ENCODE measurements around the gene CAPN1. TPM values are rescaled to one million over a fixed set of nuclear protein-coding genes. Genes with fewer than 3 reads are reported as not detected.

The CAPN1 gene
- total RNA-seq, 2 experiments from 2014 or later = 89.9 to 111 TPM

DNA sequence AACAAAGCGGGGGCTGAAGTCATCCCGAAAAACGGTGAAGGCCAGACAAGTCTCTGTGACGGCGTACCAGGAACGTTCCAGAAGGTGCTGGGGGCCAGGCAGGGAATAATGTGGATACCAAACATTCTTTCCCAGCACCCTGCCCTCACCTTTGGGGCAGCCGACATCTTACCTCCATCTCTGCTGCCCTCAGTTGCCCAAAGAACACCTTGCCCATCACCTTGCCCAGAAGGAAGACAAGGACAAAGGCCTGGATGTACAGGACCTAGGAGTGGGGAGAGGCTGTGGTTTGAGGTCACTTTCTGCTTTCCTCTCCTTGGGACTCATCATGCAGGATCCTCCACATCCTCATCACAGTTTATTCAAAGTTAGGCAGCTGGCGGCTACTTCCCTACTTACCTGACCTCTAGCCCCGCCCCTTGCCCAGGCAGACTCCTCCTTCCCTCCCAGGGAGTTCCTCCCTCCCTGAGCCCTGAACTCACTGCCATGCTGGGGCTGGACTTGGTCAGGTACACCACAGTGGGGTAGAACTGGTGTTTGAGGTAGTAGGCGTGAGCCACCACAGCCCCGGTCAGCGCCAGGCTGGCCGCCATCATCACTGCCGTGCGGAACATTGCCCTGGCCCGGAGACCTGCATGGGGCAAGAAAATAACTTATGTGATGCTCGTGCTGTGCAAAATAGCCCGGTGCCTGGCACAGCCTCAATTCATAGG is 48.6 kb upstream of the CAPN1 start:
- Histone ChIP-seq H3K79me2 (ENCODE audit: insufficient read depth, low read depth, low read length) (peaks cover 56% of the 10 kb centered on the region), H3K4me2 (ENCODE audit: low read length) (peak overlapping the region; percentile 99), H3K9me2 (ENCODE audit: insufficient read depth, low read length) (no peaks in the 10 kb centered on the region), H2AFZ (ENCODE audit: low read length) (no peak overlapping the region), H3K4me1 (ENCODE audit: insufficient read depth, low read length, poor library complexity, severe bottlenecking) (peaks cover 55% of the 10 kb centered on the region), H4K20me1 (ENCODE audit: insufficient read depth, low read length) (no peaks in the 10 kb centered on the region), H3K4me3 (ENCODE audit: low read depth, low read length, poor library complexity, severe bottlenecking) (peak overlapping the region; percentile 98), H3K36me3 (ENCODE audit: insufficient read depth, low read length) (peaks cover 58% of the 10 kb centered on the region), H3K27ac (ENCODE audit: low read depth, low read length, poor library complexity, severe bottlenecking) (peak overlapping the region; percentile 98), H3K9me3 (ENCODE audit: low read length) (no peaks in the 10 kb centered on the region)
- TSS peak; percentile 95 for BruUV-seq (replicated peaks)
- TF ChIP-seq, protein P1, sequence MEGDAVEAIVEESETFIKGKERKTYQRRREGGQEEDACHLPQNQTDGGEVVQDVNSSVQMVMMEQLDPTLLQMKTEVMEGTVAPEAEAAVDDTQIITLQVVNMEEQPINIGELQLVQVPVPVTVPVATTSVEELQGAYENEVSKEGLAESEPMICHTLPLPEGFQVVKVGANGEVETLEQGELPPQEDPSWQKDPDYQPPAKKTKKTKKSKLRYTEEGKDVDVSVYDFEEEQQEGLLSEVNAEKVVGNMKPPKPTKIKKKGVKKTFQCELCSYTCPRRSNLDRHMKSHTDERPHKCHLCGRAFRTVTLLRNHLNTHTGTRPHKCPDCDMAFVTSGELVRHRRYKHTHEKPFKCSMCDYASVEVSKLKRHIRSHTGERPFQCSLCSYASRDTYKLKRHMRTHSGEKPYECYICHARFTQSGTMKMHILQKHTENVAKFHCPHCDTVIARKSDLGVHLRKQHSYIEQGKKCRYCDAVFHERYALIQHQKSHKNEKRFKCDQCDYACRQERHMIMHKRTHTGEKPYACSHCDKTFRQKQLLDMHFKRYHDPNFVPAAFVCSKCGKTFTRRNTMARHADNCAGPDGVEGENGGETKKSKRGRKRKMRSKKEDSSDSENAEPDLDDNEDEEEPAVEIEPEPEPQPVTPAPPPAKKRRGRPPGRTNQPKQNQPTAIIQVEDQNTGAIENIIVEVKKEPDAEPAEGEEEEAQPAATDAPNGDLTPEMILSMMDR (conservative IDR thresholded peaks at IDR 0.05; ENCODE audit: low read length) = no peak
- no peak for TF ChIP-seq EZH2phosphoT487 (IDR thresholded peaks at IDR 0.05; ENCODE audit: borderline replicate concordance, low read depth, low read length)
- intact Hi-C loops (cut with micrococcal nuclease; ENCODE audit: unreplicated experiment) = loop anchor here (1.0 to 5.0 kb wide), 5 partner anchors 11 to 281 kb away; partner anchors contain the start of genes CAPN1, FAU, MRPL49 and ZNHIT2
- peak; percentile 91 for DNase-seq (ENCODE audit: low spot score)
- CTCF ChIA-PET (ENCODE audit: unreplicated experiment) = no interaction called here
- POLR2A ChIA-PET = interaction anchor here (0.6 to 6.1 kb wide), 6 partner anchors 11 to 285 kb away, joined by 3 to 47 read pairs (median 4); partner anchors contain the start of genes FAU, MRPL49, SPDYC and TM7SF2

DNA sequence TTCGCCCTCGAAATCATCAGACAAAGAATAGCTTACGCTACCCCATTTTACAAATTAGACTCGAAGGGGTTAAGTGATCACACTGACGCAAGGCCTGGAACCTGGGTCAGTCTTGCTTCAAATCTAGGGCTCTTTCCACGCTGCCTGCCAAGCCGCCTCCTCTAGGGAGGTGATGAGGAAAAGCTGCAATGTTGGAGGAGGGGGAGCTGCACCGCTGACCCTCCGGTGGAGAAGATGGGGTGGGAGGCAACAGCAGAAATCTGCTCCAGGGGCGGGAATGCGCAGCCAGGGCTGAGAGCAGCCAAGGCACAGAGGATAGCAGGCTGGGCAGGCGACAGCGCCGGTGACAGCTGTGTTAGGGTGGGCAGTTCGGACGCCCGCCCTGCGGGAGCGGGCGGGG is 48.0 kb upstream of the CAPN1 start:
- CTCF ChIA-PET (ENCODE audit: unreplicated experiment) = no interaction called here
- Histone ChIP-seq H3K9me2 (ENCODE audit: insufficient read depth, low read length) (no peaks in the 10 kb centered on the region), H3K4me3 (ENCODE audit: low read depth, low read length, poor library complexity, severe bottlenecking) (peak overlapping the region; percentile 98), H3K4me2 (ENCODE audit: low read length) (peak overlapping the region; percentile 99), H3K9me3 (ENCODE audit: low read length) (no peaks in the 10 kb centered on the region), H3K4me1 (ENCODE audit: insufficient read depth, low read length, poor library complexity, severe bottlenecking) (peaks cover 50% of the 10 kb centered on the region), H3K27ac (ENCODE audit: low read depth, low read length, poor library complexity, severe bottlenecking) (peak overlapping the region; percentile 98), H4K20me1 (ENCODE audit: insufficient read depth, low read length) (no peaks in the 10 kb centered on the region), H3K79me2 (ENCODE audit: insufficient read depth, low read depth, low read length) (peaks cover 56% of the 10 kb centered on the region), H3K36me3 (ENCODE audit: insufficient read depth, low read length) (peaks cover 53% of the 10 kb centered on the region), H2AFZ (ENCODE audit: low read length) (no peak overlapping the region)
- intact Hi-C loops (cut with micrococcal nuclease; ENCODE audit: unreplicated experiment) = loop anchor here (5.0 kb wide), 2 partner anchors 34 to 281 kb away; no protein-coding TSS in a partner anchor
- POLR2A ChIA-PET = interaction anchor here (0.6 to 6.1 kb wide), 4 partner anchors 12 to 286 kb away, joined by 3 to 47 read pairs (median 4); partner anchors contain the start of genes FAU, MRPL49 and SPDYC
- TF ChIP-seq, protein P1 (conservative IDR thresholded peaks at IDR 0.05; ENCODE audit: low read length) = no peak
- TF ChIP-seq EZH2phosphoT487 (IDR thresholded peaks at IDR 0.05; ENCODE audit: borderline replicate concordance, low read depth, low read length) = no peak
- peak; percentile 50 for DNase-seq (ENCODE audit: low spot score)
- no TSS peak for BruUV-seq (replicated peaks)
